Stimulated activated CD8-positive, alpha-beta memory T cell treated with anti-CD3 and anti-CD28 coated beads, Interleukin-4, amount 100 ng/mL, for 48 hours (primary cell): ENCODE results near the gene CSAG1.
"Not testable (repeated sequence)": the region's sequence is repeated elsewhere in the genome, so short reads cannot be mapped to it uniquely, and the experiment has no call there.

Source experiments
- DNase-seq: peaks from one replicate; pipeline ENCODE4 v3.0.0-alpha.2; 2020

The CSAG1 gene

GRCh38 chrX:152697952-152698931 is 35.3 kb downstream of the CSAG1 start, which contains the start of gene MAGEA3:
Gene MAGEA3 (plus strand): TSS chrX:152698794. CDS start chrX:152700833, 2,039 bp downstream.
- not testable (repeated sequence) for DNase-seq

GRCh38 chrX:152681012-152681411 is 52.5 kb downstream of the CSAG1 start:
- not testable (repeated sequence) for DNase-seq
